Liver (tissue), 9 donors: ENCODE measurements around the gene SHTN1. TPM values are rescaled to one million over a fixed set of nuclear protein-coding genes. Genes with fewer than 3 reads are reported as not detected.

ENCODE experiments used
- DNase-seq: peaks from one replicate; pipeline ENCODE4 v3.0.0-alpha.2; 2017; ENCODE audit warnings: low spot score
- H3K27ac ChIP-seq, 2 donors: one replicate each; pipeline ENCODE4 v1.7.0; 2013; ENCODE audit warnings: inconsistent platforms in 2 of 2, low read length in 2 of 2, control low read depth in 1 of 2, low read depth in 1 of 2, mild to moderate bottlenecking in 1 of 2
- H3K27me3 ChIP-seq, 4 donors: one replicate each; pipeline versions ENCODE4 v1.6.1 to v1.7.0; 2013; ENCODE audit warnings: low read length in 3 of 4, inconsistent platforms in 1 of 4, mild to moderate bottlenecking in 1 of 4, moderate library complexity in 1 of 4; ENCODE audit not compliant: control insufficient read depth in 4 of 4, insufficient read depth in 4 of 4
- H3K36me3 ChIP-seq, 4 donors: one replicate each; pipeline versions ENCODE4 v1.6.1 to v1.7.0; 2013; ENCODE audit warnings: low read length in 3 of 4, mild to moderate bottlenecking in 3 of 4, low read depth in 1 of 4, moderate library complexity in 1 of 4; ENCODE audit not compliant: control insufficient read depth in 4 of 4, insufficient read depth in 3 of 4
- H3K4me1 ChIP-seq, 4 donors: one replicate each; pipeline versions ENCODE4 v1.6.1 to v1.7.0; 2013; ENCODE audit warnings: low read length in 3 of 4, mild to moderate bottlenecking in 3 of 4, moderate library complexity in 1 of 4; ENCODE audit not compliant: control insufficient read depth in 4 of 4, insufficient read depth in 4 of 4
- H3K4me3 ChIP-seq, 3 donors: one replicate each; pipeline versions ENCODE4 v1.6.1 to v1.7.0; 2013; ENCODE audit warnings: low read length in 3 of 3, control low read depth in 1 of 3, low read depth in 1 of 3, mild to moderate bottlenecking in 1 of 3
- H3K9ac ChIP-seq, 2 donors: one replicate each; pipeline ENCODE4 v1.7.0; 2013; ENCODE audit warnings: low read length in 2 of 2, mild to moderate bottlenecking in 2 of 2, moderate library complexity in 2 of 2, control low read depth in 1 of 2, low read depth in 1 of 2
- H3K9me3 ChIP-seq, 4 donors: one replicate each; pipeline versions ENCODE4 v1.6.1 to v1.7.0; 2013; ENCODE audit warnings: low read length in 3 of 4; ENCODE audit not compliant: control insufficient read depth in 4 of 4
- ATF3 ChIP-seq: IDR thresholded peaks from 2 replicates; pipeline ENCODE4 v1.6.1; 2016; ENCODE audit warnings: antibody characterized with exemption
- EGR1 ChIP-seq, 2 donors: IDR thresholded peaks; 2 replicates each; pipeline ENCODE4 v1.6.1; 2016 to 2018; ENCODE audit warnings: antibody characterized with exemption in 2 of 2, low read depth in 2 of 2
- FOXA1 ChIP-seq: IDR thresholded peaks from 2 replicates; pipeline ENCODE4 v1.6.1; 2016; ENCODE audit warnings: antibody characterized with exemption
- FOXA2 ChIP-seq: IDR thresholded peaks from 2 replicates; pipeline ENCODE4 v1.6.1; 2016; ENCODE audit warnings: antibody characterized with exemption
- GABPA ChIP-seq, 2 donors: IDR thresholded peaks in 1 of 2; conservative IDR thresholded peaks in 1 of 2; 2 replicates each; pipeline ENCODE4 v1.6.1; 2016; ENCODE audit warnings: antibody characterized with exemption in 2 of 2, mild to moderate bottlenecking in 1 of 2, moderate library complexity in 1 of 2
- HNF4G ChIP-seq: IDR thresholded peaks from 2 replicates; pipeline ENCODE4 v1.6.1; 2016; ENCODE audit warnings: antibody characterized with exemption
- JUND ChIP-seq, 2 donors: IDR thresholded peaks; 2 replicates each; pipeline ENCODE4 v1.6.1; 2016; ENCODE audit warnings: antibody characterized with exemption in 2 of 2
- NR2F2 ChIP-seq: IDR thresholded peaks from 2 replicates; pipeline ENCODE4 v1.6.1; 2016; ENCODE audit warnings: antibody characterized with exemption
- RAD21 ChIP-seq, 2 donors: IDR thresholded peaks; 2 replicates each; pipeline ENCODE4 v1.6.1; 2016; ENCODE audit warnings: antibody characterized with exemption in 2 of 2, mild to moderate bottlenecking in 2 of 2
- RXRA ChIP-seq, 2 donors: IDR thresholded peaks; 2 replicates each; pipeline ENCODE4 v1.6.1; 2017 to 2018; ENCODE audit warnings: antibody characterized with exemption in 2 of 2, mild to moderate bottlenecking in 1 of 2
- TAF1 ChIP-seq: conservative IDR thresholded peaks from 2 replicates; pipeline ENCODE4 v1.6.1; 2016; ENCODE audit warnings: antibody characterized with exemption, mild to moderate bottlenecking
- YY1 ChIP-seq: IDR thresholded peaks from 2 replicates; pipeline ENCODE4 v1.6.1; 2016; ENCODE audit warnings: antibody characterized with exemption, mild to moderate bottlenecking
- WGBS: extraction: QIAGEN DNeasy Blood & Tissue Kit; methylation state at CpG from one replicate; pipeline ENCODE4 v1.1.7; 2013; 5-methylcytosine and 5-hydroxymethylcytosine counted together
- polyA plus RNA-seq, 2 donors: library from polyadenylated mRNA; stranded (reverse) in 1 of 2; unstranded in 1 of 2; fragments of 200-250 nt in 1 of 2; fragments of >200 nt in 1 of 2; fragmentation: Nextera tagmentation in 1 of 2; extraction: Ambion mirVana in 1 of 2; gene quantifications; one replicate each; pipeline versions ENCODE4 v1.2.1 to v1.2.3, GENCODE V29; 2013 to 2015
- total RNA-seq, 2 donors: library from RNA; depleted of rRNA; stranded (reverse); fragments of >200 nt; gene quantifications; one replicate each; pipeline ENCODE4 v1.2.3, GENCODE V29; 2014
- TF ChIP-seq, protein P1 (sequence below): IDR thresholded peaks from 2 replicates; pipeline ENCODE4 v1.6.1; 2016; ENCODE audit warnings: antibody characterized with exemption
- TF ChIP-seq, protein P2 (sequence below): fragments of 150-350 bp; IDR thresholded peaks from 2 replicates; pipeline ENCODE4 v1.5.1; 2017; ENCODE audit warnings: improper control_type of control experiment, low read depth, low read length; ENCODE audit not compliant: missing input control
- TF ChIP-seq, protein P3 (sequence below): IDR thresholded peaks from 2 replicates; pipeline ENCODE4 v1.6.1; 2016; ENCODE audit warnings: antibody characterized with exemption, mild to moderate bottlenecking
- TF ChIP-seq, protein P4 (sequence below): IDR thresholded peaks from 2 replicates; pipeline ENCODE4 v1.6.1; 2016; ENCODE audit warnings: antibody characterized with exemption
- donor health status: healthy.
- donor health status: healthy.
- donor health status: healthy.
- donor health status: healthy.
- donor health status: healthy.

SHTN1 gene
- total and polyA plus RNA-seq, 4 donors: 3.2 to 11.7 (median 10.3) TPM

DNA sequence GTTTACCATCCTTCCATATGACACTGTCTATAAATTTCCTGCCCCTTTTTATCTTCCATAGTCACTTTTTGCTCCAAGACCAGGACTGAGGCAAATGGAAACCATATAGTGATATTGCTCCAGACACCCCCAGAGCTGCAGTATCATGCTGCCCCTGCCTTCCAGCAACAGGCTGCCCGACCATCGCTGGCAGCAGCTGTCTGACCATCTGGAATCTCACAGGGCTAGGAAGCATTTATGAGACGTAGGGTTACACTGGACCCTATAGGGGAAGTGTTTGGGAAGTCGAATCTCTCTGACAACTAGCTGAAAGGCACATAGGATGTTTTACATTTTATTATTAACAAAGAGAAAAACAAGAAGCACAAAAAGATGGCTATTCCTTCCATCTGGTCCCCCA lies 136.3 kb downstream of the SHTN1 start (continued):
- TF ChIP-seq, protein P1, sequence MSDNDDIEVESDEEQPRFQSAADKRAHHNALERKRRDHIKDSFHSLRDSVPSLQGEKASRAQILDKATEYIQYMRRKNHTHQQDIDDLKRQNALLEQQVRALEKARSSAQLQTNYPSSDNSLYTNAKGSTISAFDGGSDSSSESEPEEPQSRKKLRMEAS: no peak
- TF ChIP-seq FOXA1: no peak
- TF ChIP-seq JUND (IDR thresholded peaks at IDR 0.05): no peak
- no peak for TF ChIP-seq HNF4G
- TF ChIP-seq, protein P2, sequence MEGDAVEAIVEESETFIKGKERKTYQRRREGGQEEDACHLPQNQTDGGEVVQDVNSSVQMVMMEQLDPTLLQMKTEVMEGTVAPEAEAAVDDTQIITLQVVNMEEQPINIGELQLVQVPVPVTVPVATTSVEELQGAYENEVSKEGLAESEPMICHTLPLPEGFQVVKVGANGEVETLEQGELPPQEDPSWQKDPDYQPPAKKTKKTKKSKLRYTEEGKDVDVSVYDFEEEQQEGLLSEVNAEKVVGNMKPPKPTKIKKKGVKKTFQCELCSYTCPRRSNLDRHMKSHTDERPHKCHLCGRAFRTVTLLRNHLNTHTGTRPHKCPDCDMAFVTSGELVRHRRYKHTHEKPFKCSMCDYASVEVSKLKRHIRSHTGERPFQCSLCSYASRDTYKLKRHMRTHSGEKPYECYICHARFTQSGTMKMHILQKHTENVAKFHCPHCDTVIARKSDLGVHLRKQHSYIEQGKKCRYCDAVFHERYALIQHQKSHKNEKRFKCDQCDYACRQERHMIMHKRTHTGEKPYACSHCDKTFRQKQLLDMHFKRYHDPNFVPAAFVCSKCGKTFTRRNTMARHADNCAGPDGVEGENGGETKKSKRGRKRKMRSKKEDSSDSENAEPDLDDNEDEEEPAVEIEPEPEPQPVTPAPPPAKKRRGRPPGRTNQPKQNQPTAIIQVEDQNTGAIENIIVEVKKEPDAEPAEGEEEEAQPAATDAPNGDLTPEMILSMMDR: no peak
- TF ChIP-seq YY1: no peak

GRCh38 chr10:116868198-116868676 lies 136.8 kb downstream of the SHTN1 start:
- no peak for TF ChIP-seq RXRA (IDR thresholded peaks at IDR 0.05)
- no peak for TF ChIP-seq JUND (IDR thresholded peaks at IDR 0.05)
- TF ChIP-seq EGR1 (IDR thresholded peaks at IDR 0.05; ENCODE audit: low read depth in 2 of 2): no peak
- no peak for TF ChIP-seq ATF3
- TF ChIP-seq GABPA (IDR thresholded peaks at IDR 0.05 in 1 of 2, conservative IDR thresholded peaks at IDR 0.05 in 1 of 2): no peak
- no peak for TF ChIP-seq FOXA1
- TF ChIP-seq TAF1: no peak
- TF ChIP-seq YY1: no peak
- TF ChIP-seq, protein P3, sequence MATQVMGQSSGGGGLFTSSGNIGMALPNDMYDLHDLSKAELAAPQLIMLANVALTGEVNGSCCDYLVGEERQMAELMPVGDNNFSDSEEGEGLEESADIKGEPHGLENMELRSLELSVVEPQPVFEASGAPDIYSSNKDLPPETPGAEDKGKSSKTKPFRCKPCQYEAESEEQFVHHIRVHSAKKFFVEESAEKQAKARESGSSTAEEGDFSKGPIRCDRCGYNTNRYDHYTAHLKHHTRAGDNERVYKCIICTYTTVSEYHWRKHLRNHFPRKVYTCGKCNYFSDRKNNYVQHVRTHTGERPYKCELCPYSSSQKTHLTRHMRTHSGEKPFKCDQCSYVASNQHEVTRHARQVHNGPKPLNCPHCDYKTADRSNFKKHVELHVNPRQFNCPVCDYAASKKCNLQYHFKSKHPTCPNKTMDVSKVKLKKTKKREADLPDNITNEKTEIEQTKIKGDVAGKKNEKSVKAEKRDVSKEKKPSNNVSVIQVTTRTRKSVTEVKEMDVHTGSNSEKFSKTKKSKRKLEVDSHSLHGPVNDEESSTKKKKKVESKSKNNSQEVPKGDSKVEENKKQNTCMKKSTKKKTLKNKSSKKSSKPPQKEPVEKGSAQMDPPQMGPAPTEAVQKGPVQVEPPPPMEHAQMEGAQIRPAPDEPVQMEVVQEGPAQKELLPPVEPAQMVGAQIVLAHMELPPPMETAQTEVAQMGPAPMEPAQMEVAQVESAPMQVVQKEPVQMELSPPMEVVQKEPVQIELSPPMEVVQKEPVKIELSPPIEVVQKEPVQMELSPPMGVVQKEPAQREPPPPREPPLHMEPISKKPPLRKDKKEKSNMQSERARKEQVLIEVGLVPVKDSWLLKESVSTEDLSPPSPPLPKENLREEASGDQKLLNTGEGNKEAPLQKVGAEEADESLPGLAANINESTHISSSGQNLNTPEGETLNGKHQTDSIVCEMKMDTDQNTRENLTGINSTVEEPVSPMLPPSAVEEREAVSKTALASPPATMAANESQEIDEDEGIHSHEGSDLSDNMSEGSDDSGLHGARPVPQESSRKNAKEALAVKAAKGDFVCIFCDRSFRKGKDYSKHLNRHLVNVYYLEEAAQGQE: no peak
- TF ChIP-seq NR2F2: no peak
- TF ChIP-seq RAD21 (IDR thresholded peaks at IDR 0.05): no peak
- TF ChIP-seq HNF4G: no peak
- TF ChIP-seq, protein P4, sequence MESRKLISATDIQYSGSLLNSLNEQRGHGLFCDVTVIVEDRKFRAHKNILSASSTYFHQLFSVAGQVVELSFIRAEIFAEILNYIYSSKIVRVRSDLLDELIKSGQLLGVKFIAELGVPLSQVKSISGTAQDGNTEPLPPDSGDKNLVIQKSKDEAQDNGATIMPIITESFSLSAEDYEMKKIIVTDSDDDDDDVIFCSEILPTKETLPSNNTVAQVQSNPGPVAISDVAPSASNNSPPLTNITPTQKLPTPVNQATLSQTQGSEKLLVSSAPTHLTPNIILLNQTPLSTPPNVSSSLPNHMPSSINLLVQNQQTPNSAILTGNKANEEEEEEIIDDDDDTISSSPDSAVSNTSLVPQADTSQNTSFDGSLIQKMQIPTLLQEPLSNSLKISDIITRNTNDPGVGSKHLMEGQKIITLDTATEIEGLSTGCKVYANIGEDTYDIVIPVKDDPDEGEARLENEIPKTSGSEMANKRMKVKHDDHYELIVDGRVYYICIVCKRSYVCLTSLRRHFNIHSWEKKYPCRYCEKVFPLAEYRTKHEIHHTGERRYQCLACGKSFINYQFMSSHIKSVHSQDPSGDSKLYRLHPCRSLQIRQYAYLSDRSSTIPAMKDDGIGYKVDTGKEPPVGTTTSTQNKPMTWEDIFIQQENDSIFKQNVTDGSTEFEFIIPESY: no peak
- TF ChIP-seq FOXA2: no peak
- no peak overlapping the region for H3K9ac ChIP-seq
- H3K4me1 ChIP-seq: peaks cover 0 to 22% (median 6%) of the 10 kb centered on the region in 4 donors
- DNase-seq: no peak
- H3K27me3 ChIP-seq: no peaks in the 10 kb centered on the region
- 57% methylated on average over 4 of the region's 4 CpGs for WGBS
- H3K4me3 ChIP-seq: no peak overlapping the region
- no peak overlapping the region for H3K27ac ChIP-seq
- no peaks in the 10 kb centered on the region for H3K36me3 ChIP-seq
- no peaks in the 10 kb centered on the region for H3K9me3 ChIP-seq
